Suprapubic skin (tissue), 4 donors: ENCODE measurements around the gene RERE. TPM values are rescaled to one million over a fixed set of nuclear protein-coding genes. Genes with fewer than 3 reads are reported as not detected.

Source experiments
- DNase-seq, 2 donors: peaks; one replicate each; pipeline ENCODE4 v3.0.0-alpha.2; 2019; ENCODE audit warnings: low spot score in 2 of 2
- H3K27ac ChIP-seq: fragments of 200-600 bp; sonication (generic); one replicate; pipeline ENCODE4 v1.5.1; 2019
- H3K27me3 ChIP-seq: fragments of 200-600 bp; sonication (generic); one replicate; pipeline ENCODE4 v1.5.1; 2019
- H3K36me3 ChIP-seq: fragments of 200-600 bp; sonication (generic); one replicate; pipeline ENCODE4 v1.5.1; 2019
- H3K4me1 ChIP-seq: fragments of 200-600 bp; sonication (generic); one replicate; pipeline ENCODE4 v1.5.1; 2019
- H3K4me3 ChIP-seq: fragments of 200-600 bp; sonication (generic); one replicate; pipeline ENCODE4 v1.5.1; 2019; ENCODE audit warnings: mild to moderate bottlenecking
- H3K9me3 ChIP-seq: fragments of 200-600 bp; sonication (generic); one replicate; pipeline ENCODE4 v1.5.1; 2019
- EP300 ChIP-seq: sonication (generic); formaldehyde crosslinking; IDR thresholded peaks from one replicate; pipeline ENCODE4 v1.6.1; 2017; ENCODE audit warnings: antibody characterized with exemption
- POLR2A ChIP-seq, 2 donors: fragments of 450-650 bp; IDR thresholded peaks; one replicate each; pipeline ENCODE4 v1.6.1; 2017; ENCODE audit warnings: antibody characterized with exemption in 2 of 2, mild to moderate bottlenecking in 2 of 2, moderate library complexity in 2 of 2
- POLR2AphosphoS5 ChIP-seq, 3 donors: sonication (generic); formaldehyde crosslinking; IDR thresholded peaks; one replicate each; pipeline ENCODE4 v1.6.1; 2017; ENCODE audit warnings: antibody characterized with exemption in 3 of 3
- WGBS: methylation state at CpG from one replicate; pipeline ENCODE4 v1.1.5; 2018; 5-methylcytosine and 5-hydroxymethylcytosine counted together
- total RNA-seq, 4 donors: library from RNA; depleted of rRNA; stranded (reverse); fragments of >200 nt; gene quantifications; one replicate each; pipeline ENCODE4 v1.1.0, GENCODE V29; 2016
- TF ChIP-seq, protein P1 (sequence below), 2 donors: fragments of 200-600 bp in 1 of 2; fragments of 450-650 bp in 1 of 2; sonication (generic) in 1 of 2; IDR thresholded peaks; one replicate each; pipeline ENCODE4 v1.5.1; 2016 to 2019; ENCODE audit warnings: antibody characterized with exemption in 2 of 2, mild to moderate bottlenecking in 1 of 2, moderate library complexity in 1 of 2

The RERE gene
- total RNA-seq, 4 donors from 2014 or later, result 43.4 to 113 (median 83.3) TPM

DNA sequence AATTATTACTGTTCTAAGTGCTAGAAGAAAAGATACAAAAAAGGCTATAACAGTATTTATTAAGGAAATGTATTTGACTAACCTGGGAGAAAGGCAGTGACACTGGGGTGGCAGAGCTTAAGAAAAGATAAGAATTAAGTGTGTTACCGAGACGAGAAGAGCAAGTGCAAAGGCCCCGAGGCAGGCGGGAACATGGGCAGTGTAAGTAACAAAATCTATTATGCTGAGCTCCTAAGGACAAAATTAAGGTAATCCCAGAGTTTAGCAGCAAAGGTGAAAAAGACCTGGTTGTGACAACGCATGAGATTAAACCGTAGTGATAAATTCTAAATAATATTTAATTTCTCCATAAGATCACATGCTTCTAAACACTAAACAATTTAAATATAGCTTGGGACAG is 167.6 kb downstream of the RERE start:
- Histone ChIP-seq H3K36me3 (no peaks in the 10 kb centered on the region), H3K4me3 (no peak overlapping the region), H3K4me1 (no peaks in the 10 kb centered on the region), H3K9me3 (no peaks in the 10 kb centered on the region), H3K27me3 (no peaks in the 10 kb centered on the region), H3K27ac (no peak overlapping the region)
- 86% methylated on average over 6 of the region's 6 CpGs for WGBS
- no peak for DNase-seq
- no peak for TF ChIP-seq POLR2A (IDR thresholded peaks at IDR 0.05)
- TF ChIP-seq, protein P1, sequence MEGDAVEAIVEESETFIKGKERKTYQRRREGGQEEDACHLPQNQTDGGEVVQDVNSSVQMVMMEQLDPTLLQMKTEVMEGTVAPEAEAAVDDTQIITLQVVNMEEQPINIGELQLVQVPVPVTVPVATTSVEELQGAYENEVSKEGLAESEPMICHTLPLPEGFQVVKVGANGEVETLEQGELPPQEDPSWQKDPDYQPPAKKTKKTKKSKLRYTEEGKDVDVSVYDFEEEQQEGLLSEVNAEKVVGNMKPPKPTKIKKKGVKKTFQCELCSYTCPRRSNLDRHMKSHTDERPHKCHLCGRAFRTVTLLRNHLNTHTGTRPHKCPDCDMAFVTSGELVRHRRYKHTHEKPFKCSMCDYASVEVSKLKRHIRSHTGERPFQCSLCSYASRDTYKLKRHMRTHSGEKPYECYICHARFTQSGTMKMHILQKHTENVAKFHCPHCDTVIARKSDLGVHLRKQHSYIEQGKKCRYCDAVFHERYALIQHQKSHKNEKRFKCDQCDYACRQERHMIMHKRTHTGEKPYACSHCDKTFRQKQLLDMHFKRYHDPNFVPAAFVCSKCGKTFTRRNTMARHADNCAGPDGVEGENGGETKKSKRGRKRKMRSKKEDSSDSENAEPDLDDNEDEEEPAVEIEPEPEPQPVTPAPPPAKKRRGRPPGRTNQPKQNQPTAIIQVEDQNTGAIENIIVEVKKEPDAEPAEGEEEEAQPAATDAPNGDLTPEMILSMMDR (IDR thresholded peaks at IDR 0.05), result no peak
- no peak for TF ChIP-seq POLR2AphosphoS5 (IDR thresholded peaks at IDR 0.05)
- no peak for TF ChIP-seq EP300

DNA sequence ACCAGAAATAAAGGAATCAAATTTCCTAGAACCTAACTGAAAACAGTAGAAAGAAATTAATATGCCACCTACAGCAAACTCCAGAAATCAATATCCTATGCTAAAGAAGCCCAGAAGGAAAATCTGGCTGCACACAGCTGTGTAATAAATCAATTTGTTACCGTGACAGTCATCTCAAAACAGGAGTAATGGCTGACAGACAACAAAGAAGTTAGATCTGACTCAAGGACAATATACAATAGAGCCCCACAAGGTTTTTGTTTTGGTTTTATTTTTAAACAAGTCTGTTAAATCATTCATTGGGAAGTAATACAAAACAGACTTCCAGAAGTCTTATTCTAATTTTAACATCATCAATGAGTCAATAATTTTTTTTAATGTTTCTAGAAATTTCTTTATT is 168.4 kb downstream of the RERE start:
- Histone ChIP-seq H3K4me3 (no peak overlapping the region), H3K27me3 (no peaks in the 10 kb centered on the region), H3K9me3 (no peaks in the 10 kb centered on the region), H3K27ac (no peak overlapping the region), H3K4me1 (no peaks in the 10 kb centered on the region), H3K36me3 (no peaks in the 10 kb centered on the region)
- TF ChIP-seq POLR2A (IDR thresholded peaks at IDR 0.05) (no peak), EP300 (no peak), POLR2AphosphoS5 (IDR thresholded peaks at IDR 0.05) (no peak)
- TF ChIP-seq, protein P1 (IDR thresholded peaks at IDR 0.05), result no peak
- DNase-seq, result no peak
- WGBS, result 39% methylated on average over 1 of the region's 1 CpG

DNA sequence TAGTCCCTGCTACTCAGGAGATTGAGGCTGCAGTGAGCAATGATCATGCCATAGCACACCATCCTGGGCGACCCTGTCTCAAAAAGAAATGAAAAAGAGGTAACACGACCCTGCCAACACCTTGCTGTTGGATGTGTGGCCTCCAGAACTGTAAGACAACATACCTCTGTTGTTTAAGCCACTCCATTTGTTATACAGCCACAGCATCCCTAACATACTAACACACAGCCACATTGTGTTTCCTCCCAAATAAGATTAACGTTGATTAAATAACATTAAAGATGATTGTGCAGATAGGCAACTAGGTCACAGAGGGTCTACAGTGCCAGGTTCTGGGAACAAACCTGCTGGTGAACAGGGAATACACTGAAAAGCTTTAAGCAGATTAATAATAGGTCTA is 170.4 kb downstream of the RERE start:
- Histone ChIP-seq H3K9me3 (no peaks in the 10 kb centered on the region), H3K36me3 (no peaks in the 10 kb centered on the region), H3K27me3 (no peaks in the 10 kb centered on the region), H3K27ac (no peak overlapping the region), H3K4me3 (no peak overlapping the region), H3K4me1 (no peaks in the 10 kb centered on the region)
- no peak for TF ChIP-seq EP300
- TF ChIP-seq, protein P1 (IDR thresholded peaks at IDR 0.05), result no peak
- 84% methylated on average over 3 of the region's 3 CpGs for WGBS
- DNase-seq, result no peak

DNA sequence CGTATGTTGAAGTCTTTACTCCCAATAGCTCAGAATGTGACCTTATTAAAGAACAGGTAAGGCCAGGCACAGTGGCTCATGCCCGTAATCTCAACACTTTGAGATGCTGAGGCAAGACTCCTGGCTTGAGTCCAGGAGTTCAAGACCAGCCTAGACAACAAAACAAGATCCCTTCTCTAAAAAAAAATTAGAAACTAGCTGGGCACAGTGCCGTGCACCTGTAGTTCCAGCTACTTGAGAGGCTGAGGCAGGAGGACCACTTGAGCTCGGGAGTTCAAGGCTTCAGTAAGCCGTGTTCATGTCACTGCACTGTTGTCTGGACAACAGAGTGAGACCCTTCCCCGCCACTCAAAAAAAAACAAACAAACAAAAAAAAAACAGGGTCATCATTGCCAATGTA is 171.3 kb downstream of the RERE start:
- WGBS, result 85% methylated on average over 6 of the region's 6 CpGs
- TF ChIP-seq POLR2AphosphoS5 (IDR thresholded peaks at IDR 0.05), result no peak
- no peak for TF ChIP-seq POLR2A (IDR thresholded peaks at IDR 0.05)
- TF ChIP-seq, protein P1 (IDR thresholded peaks at IDR 0.05), result no peak
- TF ChIP-seq EP300, result no peak
- H3K9me3 ChIP-seq, result no peaks in the 10 kb centered on the region
- no peaks in the 10 kb centered on the region for H3K27me3 ChIP-seq
- no peak overlapping the region for H3K27ac ChIP-seq
- H3K4me1 ChIP-seq, result peaks cover 2% of the 10 kb centered on the region
- no peak overlapping the region for H3K4me3 ChIP-seq
- no peak for DNase-seq
- no peaks in the 10 kb centered on the region for H3K36me3 ChIP-seq

DNA sequence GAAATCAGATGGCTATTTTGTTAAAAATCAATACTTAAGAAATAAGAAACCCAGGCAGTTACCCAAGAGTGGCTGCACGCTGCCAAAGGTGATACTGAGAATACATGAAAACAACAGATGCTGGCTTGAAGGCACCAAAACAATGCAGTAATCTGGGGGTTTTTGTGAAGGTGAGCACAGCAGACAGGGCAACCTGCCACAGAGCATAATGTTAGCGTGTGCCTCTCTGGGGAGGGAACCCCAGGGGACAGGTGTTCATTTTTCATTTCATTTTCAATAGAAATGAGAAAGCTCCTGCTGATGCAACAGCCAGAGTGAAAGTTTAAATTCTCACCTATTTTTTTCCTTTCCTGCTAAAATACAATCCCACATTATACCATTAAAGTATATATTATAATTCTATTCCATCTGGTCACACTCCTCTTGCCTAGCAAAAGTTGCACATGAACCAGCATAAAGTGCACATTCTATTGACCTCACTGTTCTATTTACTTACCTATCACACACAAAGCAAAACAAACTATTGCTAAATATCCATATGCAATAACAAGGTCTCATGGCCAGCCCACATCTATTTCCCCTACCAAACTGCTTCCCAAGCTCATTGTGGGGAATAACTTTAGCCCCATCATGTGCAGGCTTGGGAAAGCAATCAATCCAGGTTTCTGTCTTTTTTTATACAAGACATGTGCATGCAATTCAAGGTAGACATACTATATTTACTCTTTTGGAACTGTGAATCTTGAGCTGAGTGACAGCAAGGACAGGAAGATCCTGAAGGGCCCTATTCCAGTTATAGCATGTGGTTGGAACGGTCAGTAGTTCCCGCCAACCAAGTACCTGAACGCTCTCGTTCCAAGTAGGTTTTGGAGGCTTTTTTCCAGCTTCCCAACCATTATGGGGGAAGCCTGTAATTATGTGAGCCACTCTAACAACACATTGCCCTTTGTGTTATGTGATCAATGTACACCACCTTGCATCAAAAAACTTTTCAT is 173.6 kb downstream of the RERE start:
- Histone ChIP-seq H3K9me3 (no peaks in the 10 kb centered on the region), H3K4me1 (peaks cover 4% of the 10 kb centered on the region), H3K36me3 (no peaks in the 10 kb centered on the region), H3K4me3 (no peak overlapping the region), H3K27me3 (no peaks in the 10 kb centered on the region), H3K27ac (no peak overlapping the region)
- TF ChIP-seq EP300, result no peak
- no peak for TF ChIP-seq POLR2A (IDR thresholded peaks at IDR 0.05)
- TF ChIP-seq POLR2AphosphoS5 (IDR thresholded peaks at IDR 0.05), result no peak
- TF ChIP-seq, protein P1 (IDR thresholded peaks at IDR 0.05), result no peak
- 89% methylated on average over 6 of the region's 6 CpGs for WGBS
- no peak for DNase-seq
